GM12878 (cell line): ENCODE data around the gene MS4A6E.

Source experiments
- CBFB ChIP-seq: IDR thresholded peaks from 2 replicates; pipeline ENCODE4 v1.6.1; 2016; ENCODE audit warnings: antibody characterized with exemption, low read depth
- CHD4 ChIP-seq: fragments of 200-600 bp; sonication (generic); IDR thresholded peaks from 2 replicates; pipeline ENCODE4 v1.6.1; 2016; ENCODE audit warnings: mild to moderate bottlenecking
- GABPA ChIP-seq: IDR thresholded peaks from 2 replicates; pipeline ENCODE4 v1.6.1; 2014; ENCODE audit warnings: antibody characterized with exemption, low read depth, mild to moderate bottlenecking, inconsistent platforms
- IRF4 ChIP-seq: IDR thresholded peaks from 2 replicates; pipeline ENCODE4 v1.6.1; 2011; ENCODE audit warnings: low read depth, low read length
- NR2C2 ChIP-seq: IDR thresholded peaks from 2 replicates; pipeline ENCODE4 v1.6.1; 2011; ENCODE audit warnings: borderline replicate concordance, low read depth; ENCODE audit not compliant: control insufficient read depth, insufficient read length
- RAD21 ChIP-seq: IDR thresholded peaks from 2 replicates; pipeline ENCODE4 v1.6.1; 2011; ENCODE audit warnings: mild to moderate bottlenecking, low read depth, low read length, moderate library complexity; ENCODE audit not compliant: insufficient read depth
- SMC3 ChIP-seq: IDR thresholded peaks from 2 replicates; pipeline ENCODE4 v1.6.1; 2011; ENCODE audit warnings: low read length, improper control_type of control experiment, borderline replicate concordance
- SPI1 ChIP-seq: IDR thresholded peaks from 2 replicates; pipeline ENCODE4 v1.6.1; 2011; ENCODE audit warnings: low read depth, mild to moderate bottlenecking, low read length, moderate library complexity, borderline replicate concordance; ENCODE audit not compliant: insufficient read depth
- TF ChIP-seq, protein P1 (sequence below), 3 experiments: IDR thresholded peaks in 2 of 3; conservative IDR thresholded peaks in 1 of 3; 2 replicates each; pipeline ENCODE4 v1.5.1; 2011; ENCODE audit warnings: low read depth in 3 of 3, low read length in 3 of 3, mild to moderate bottlenecking in 3 of 3, control low read depth in 2 of 3, moderate library complexity in 2 of 3, inconsistent platforms in 1 of 3, mixed read lengths in 1 of 3; ENCODE audit not compliant: control insufficient read depth in 2 of 3, insufficient read depth in 1 of 3; ENCODE audit errors: extremely low read depth in 1 of 3
- TF ChIP-seq, protein P2 (sequence below): fragments of 450-650 bp; IDR thresholded peaks from 2 replicates; pipeline ENCODE4 v1.6.1; 2017; ENCODE audit warnings: antibody characterized with exemption, mild to moderate bottlenecking, moderate library complexity

DNA sequence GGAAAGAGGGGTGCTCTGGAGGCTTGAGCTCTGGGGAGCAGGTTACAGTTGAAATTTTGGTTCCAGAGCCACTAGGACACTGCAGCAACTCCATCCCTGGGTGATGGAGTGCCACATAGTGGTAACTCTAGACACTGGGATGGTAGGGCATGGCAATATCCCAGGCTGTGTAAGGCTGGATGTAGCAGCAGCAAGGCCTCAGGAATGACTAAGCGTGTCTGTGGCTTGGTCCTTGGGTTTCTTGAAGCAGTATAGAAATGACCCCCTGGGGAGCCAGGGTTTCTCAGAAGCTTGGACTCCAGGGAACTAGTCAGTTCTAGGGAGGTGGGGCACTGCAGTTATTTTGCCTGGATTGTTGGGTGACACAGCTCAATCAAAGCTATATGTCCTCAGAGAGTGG, 38.5 kb upstream of the MS4A6E start:
- TF ChIP-seq CBFB (no peak), CHD4 (no peak), SMC3 (no peak), NR2C2 (no peak), RAD21 (no peak), SPI1 (no peak), GABPA (no peak), IRF4 (no peak)
- TF ChIP-seq, protein P1, sequence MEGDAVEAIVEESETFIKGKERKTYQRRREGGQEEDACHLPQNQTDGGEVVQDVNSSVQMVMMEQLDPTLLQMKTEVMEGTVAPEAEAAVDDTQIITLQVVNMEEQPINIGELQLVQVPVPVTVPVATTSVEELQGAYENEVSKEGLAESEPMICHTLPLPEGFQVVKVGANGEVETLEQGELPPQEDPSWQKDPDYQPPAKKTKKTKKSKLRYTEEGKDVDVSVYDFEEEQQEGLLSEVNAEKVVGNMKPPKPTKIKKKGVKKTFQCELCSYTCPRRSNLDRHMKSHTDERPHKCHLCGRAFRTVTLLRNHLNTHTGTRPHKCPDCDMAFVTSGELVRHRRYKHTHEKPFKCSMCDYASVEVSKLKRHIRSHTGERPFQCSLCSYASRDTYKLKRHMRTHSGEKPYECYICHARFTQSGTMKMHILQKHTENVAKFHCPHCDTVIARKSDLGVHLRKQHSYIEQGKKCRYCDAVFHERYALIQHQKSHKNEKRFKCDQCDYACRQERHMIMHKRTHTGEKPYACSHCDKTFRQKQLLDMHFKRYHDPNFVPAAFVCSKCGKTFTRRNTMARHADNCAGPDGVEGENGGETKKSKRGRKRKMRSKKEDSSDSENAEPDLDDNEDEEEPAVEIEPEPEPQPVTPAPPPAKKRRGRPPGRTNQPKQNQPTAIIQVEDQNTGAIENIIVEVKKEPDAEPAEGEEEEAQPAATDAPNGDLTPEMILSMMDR (IDR thresholded peaks at IDR 0.05 in 2 of 3, conservative IDR thresholded peaks at IDR 0.05 in 1 of 3; ENCODE audit: control insufficient read depth in 2 of 3, extremely low read depth in 1 of 3, insufficient read depth in 1 of 3, low read depth in 3 of 3, low read length in 3 of 3), result no peak
- TF ChIP-seq, protein P2, sequence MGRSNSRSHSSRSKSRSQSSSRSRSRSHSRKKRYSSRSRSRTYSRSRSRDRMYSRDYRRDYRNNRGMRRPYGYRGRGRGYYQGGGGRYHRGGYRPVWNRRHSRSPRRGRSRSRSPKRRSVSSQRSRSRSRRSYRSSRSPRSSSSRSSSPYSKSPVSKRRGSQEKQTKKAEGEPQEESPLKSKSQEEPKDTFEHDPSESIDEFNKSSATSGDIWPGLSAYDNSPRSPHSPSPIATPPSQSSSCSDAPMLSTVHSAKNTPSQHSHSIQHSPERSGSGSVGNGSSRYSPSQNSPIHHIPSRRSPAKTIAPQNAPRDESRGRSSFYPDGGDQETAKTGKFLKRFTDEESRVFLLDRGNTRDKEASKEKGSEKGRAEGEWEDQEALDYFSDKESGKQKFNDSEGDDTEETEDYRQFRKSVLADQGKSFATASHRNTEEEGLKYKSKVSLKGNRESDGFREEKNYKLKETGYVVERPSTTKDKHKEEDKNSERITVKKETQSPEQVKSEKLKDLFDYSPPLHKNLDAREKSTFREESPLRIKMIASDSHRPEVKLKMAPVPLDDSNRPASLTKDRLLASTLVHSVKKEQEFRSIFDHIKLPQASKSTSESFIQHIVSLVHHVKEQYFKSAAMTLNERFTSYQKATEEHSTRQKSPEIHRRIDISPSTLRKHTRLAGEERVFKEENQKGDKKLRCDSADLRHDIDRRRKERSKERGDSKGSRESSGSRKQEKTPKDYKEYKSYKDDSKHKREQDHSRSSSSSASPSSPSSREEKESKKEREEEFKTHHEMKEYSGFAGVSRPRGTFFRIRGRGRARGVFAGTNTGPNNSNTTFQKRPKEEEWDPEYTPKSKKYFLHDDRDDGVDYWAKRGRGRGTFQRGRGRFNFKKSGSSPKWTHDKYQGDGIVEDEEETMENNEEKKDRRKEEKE, result no peak
